ENCODE measurements around the gene ZNF22.
A peak's percentile ranks its signal among the peaks of the same experiment; 100 is the strongest.
"Not testable (repeated sequence)": the region's sequence is repeated elsewhere in the genome, so short reads cannot be mapped to it uniquely, and the experiment has no call there.

ZNF22 gene

DNA sequence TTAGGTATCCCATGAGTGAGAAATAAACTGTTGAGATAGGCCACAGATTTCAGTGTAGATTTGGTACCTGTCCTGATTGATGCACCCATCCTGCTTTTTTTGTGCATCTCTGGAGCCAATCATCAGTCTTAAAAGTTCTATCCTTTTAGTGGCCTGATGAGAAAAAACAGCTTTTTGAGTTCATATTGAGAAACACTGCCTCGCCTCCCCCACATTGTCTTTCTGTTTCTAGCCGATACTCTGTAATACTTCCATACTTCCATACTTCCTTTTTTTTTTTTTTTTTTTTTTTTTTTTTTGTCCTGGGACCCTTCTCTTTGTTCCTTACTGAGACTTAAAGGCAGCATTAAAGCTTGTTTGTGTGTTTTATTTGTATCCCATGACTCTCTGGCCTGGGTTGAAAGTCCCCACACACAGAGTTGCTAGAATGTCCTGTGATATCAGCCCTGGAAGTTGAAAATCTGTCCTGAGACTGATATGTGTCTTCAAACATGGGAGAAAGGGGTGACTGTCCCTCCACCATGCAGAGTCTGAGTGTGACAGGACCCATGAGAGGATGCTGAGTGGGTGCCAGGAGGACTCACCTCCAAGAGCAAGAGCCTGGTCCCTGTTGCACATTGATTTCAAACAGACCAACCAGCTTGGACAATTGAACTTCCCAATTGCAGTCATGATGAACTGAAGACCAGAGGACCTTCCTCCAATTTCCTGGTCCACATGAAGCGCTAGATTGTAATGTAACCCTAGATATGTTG, 5.7 kb downstream of the ZNF22 start:
- no peak overlapping the region for H3K27ac Mint-ChIP-seq
- TF ChIP-seq, protein P1, sequence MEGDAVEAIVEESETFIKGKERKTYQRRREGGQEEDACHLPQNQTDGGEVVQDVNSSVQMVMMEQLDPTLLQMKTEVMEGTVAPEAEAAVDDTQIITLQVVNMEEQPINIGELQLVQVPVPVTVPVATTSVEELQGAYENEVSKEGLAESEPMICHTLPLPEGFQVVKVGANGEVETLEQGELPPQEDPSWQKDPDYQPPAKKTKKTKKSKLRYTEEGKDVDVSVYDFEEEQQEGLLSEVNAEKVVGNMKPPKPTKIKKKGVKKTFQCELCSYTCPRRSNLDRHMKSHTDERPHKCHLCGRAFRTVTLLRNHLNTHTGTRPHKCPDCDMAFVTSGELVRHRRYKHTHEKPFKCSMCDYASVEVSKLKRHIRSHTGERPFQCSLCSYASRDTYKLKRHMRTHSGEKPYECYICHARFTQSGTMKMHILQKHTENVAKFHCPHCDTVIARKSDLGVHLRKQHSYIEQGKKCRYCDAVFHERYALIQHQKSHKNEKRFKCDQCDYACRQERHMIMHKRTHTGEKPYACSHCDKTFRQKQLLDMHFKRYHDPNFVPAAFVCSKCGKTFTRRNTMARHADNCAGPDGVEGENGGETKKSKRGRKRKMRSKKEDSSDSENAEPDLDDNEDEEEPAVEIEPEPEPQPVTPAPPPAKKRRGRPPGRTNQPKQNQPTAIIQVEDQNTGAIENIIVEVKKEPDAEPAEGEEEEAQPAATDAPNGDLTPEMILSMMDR (IDR thresholded peaks at IDR 0.05): no peak
- H3K36me3 Mint-ChIP-seq (ENCODE audit: low read depth): peaks cover 52% of the 10 kb centered on the region
- H3K4me1 Mint-ChIP-seq: peaks cover 12% of the 10 kb centered on the region
- no peak for DNase-seq
- peaks cover 39% of the 10 kb centered on the region for H3K9me3 Mint-ChIP-seq
- H3K27me3 Mint-ChIP-seq (ENCODE audit: low read depth, poor library complexity): peaks cover 4% of the 10 kb centered on the region
- H3K4me3 Mint-ChIP-seq: no peak overlapping the region

DNA sequence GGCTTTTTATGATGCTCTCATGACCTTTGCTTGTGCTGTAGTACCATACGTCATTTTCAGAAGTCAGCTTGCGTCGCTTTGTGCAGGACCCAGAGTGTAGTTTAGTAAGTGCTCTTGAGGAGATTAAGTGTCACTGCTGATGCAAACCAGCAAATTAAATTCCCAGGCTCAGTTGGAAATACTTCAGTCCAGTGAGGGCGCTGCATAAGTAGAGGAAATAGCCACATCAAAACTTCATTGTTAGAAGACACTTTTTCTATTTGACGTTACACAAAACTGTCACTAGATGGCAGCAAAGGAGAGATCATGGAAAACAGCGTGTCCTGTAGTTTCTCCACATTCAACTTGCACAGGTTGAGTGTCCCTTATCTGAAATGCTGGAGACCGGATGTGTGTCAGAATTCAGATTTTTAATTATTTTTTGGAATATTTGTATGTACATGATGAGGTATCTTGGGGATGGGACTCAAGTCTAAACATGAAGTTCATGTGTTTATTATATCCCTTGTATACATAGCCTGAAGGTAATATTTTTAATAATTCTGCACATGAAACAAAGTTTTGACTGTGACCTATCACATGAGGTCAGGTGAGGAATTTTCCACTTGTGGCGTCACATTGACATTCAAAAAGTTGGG, 7.9 kb downstream of the ZNF22 start:
- TF ChIP-seq, protein P1 (IDR thresholded peaks at IDR 0.05): peak; percentile 74
- Mint-ChIP-seq H3K9me3 (peaks cover 30% of the 10 kb centered on the region), H3K4me1 (no peaks in the 10 kb centered on the region), H3K27ac (no peak overlapping the region), H3K4me3 (no peak overlapping the region), H3K36me3 (ENCODE audit: low read depth) (peaks cover 31% of the 10 kb centered on the region), H3K27me3 (ENCODE audit: low read depth, poor library complexity) (peaks cover 6% of the 10 kb centered on the region)
- peak; percentile 27 for DNase-seq

DNA sequence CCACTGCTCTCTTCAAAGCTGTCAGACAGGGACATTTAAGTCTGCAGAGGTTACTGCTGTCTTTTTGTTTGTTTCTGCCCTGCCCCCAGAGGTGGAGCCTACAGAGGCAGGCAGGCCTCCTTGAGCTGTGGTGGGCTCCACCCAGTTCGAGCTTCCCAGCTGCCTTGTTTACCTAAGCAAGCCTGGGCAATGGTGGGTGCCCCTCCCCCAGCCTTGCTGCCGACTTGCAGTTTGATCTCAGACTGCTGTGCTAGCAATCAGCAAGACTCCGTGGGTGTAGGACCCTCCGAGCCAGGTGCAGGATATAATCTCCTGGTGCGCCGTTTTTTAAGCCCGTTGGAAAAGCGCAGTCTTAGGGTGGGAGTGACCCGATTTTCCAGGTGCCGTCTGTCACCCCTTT, 13.8 kb downstream of the ZNF22 start:
- not testable (repeated sequence) for H3K4me3 Mint-ChIP-seq; H3K27me3 Mint-ChIP-seq (ENCODE audit: low read depth, poor library complexity); H3K27ac Mint-ChIP-seq; H3K4me1 Mint-ChIP-seq; DNase-seq
- Mint-ChIP-seq H3K36me3 (ENCODE audit: low read depth) (peaks cover 14% of the 10 kb centered on the region), H3K9me3 (peaks cover 36% of the 10 kb centered on the region)

DNA sequence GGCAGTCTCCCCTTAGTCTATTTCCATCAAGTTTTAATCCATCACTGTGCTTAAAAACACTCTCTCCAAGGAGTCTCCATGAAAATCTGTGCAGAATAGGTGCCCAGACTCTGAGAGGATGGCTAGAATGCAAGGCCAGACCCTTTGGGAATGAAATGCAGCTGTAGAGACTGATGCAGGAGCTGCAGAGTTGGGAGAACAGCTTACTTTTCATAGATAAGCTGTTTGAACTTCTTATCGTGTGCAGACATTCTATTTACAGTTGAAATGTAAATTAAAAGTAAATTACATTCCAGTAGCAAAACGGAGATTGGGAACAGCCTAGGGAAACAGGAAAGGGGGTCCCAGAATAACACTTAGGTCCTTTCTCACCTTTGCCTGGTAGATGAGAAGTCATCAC, 14.9 kb downstream of the ZNF22 start:
- no peak for DNase-seq
- H3K9me3 Mint-ChIP-seq: peaks cover 36% of the 10 kb centered on the region
- peaks cover 4% of the 10 kb centered on the region for H3K27me3 Mint-ChIP-seq (ENCODE audit: low read depth, poor library complexity)
- peaks cover 14% of the 10 kb centered on the region for H3K36me3 Mint-ChIP-seq (ENCODE audit: low read depth)
- no peak overlapping the region for H3K4me3 Mint-ChIP-seq
- H3K4me1 Mint-ChIP-seq: no peaks in the 10 kb centered on the region
- no peak overlapping the region for H3K27ac Mint-ChIP-seq
- TF ChIP-seq, protein P1 (IDR thresholded peaks at IDR 0.05): no peak

DNA sequence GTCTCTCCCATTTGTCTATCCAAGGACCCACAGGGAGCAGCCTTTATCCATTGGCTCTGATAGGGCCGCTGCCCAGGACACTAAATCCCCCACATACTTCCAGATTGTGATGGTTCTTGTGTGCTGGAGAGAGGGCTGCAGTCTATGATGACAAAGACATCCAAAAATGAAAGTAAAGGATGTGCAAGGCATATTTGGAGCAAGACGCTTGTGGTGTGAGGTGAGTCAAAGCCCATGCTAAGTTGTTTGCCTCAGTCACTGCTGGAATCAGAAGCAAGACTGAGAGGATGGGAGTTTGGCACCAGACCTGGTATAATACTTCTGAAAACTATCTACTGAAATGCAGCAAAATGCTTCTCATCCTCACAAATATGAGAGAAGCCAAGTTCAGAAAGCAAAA, 22.7 kb downstream of the ZNF22 start:
- TF ChIP-seq, protein P1 (IDR thresholded peaks at IDR 0.05): no peak

DNA sequence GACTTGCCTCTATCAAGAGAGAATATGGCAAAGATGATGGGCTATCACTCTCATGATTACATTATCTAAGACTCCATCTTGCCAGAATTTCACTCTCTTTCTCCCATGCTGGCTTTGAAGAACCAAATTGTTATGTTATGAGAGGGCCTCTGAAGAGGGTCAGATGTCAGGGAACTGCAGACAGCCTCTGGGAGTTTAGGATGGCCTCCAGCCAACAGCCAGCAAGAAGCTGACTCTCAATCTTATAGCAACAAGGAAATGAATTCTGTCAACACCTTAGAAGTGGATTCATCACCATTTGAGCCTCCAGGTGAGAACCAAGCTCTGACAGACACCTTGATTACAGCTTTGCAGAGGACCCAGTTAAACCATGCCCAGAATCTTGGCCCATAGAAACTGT, 33.6 kb downstream of the ZNF22 start:
- H3K27ac Mint-ChIP-seq: no peak overlapping the region

More for the DNA sequence above, 22.7 kb downstream of the ZNF22 start:
- Mint-ChIP-seq H3K4me3 (no peak overlapping the region), H3K9me3 (peaks cover 15% of the 10 kb centered on the region), H3K27ac (no peak overlapping the region), H3K27me3 (ENCODE audit: low read depth, poor library complexity) (peaks cover 4% of the 10 kb centered on the region), H3K4me1 (no peaks in the 10 kb centered on the region), H3K36me3 (ENCODE audit: low read depth) (no peaks in the 10 kb centered on the region)
- DNase-seq: no peak

More for the DNA sequence above, 33.6 kb downstream of the ZNF22 start:
- Mint-ChIP-seq H3K27me3 (ENCODE audit: low read depth, poor library complexity) (peaks cover 6% of the 10 kb centered on the region), H3K9me3 (peaks cover 35% of the 10 kb centered on the region), H3K36me3 (ENCODE audit: low read depth) (peaks cover 8% of the 10 kb centered on the region), H3K4me1 (no peaks in the 10 kb centered on the region), H3K4me3 (no peak overlapping the region)
- DNase-seq: no peak
- TF ChIP-seq, protein P1 (IDR thresholded peaks at IDR 0.05): no peak

All from nephron progenitor cell (in vitro differentiated cells).